GM12864 (cell line): ENCODE data around the gene SLX4IP.

Experiments used
- DNase-seq: peaks from one replicate; pipeline ENCODE4 v3.0.0-alpha.2; 2011; ENCODE audit warnings: low read depth
- H3K4me3 ChIP-seq: 2 replicates; pipeline ENCODE4 v1.5.1; 2011; ENCODE audit warnings: mild to moderate bottlenecking, low read depth, low read length, control low read depth
- TF ChIP-seq, protein P1 (sequence below): IDR thresholded peaks from 2 replicates; pipeline ENCODE4 v1.5.1; 2011; ENCODE audit warnings: low read depth, mild to moderate bottlenecking, moderate library complexity, low read length, control low read depth, inconsistent platforms; ENCODE audit errors: missing control alignments

SLX4IP gene

DNA sequence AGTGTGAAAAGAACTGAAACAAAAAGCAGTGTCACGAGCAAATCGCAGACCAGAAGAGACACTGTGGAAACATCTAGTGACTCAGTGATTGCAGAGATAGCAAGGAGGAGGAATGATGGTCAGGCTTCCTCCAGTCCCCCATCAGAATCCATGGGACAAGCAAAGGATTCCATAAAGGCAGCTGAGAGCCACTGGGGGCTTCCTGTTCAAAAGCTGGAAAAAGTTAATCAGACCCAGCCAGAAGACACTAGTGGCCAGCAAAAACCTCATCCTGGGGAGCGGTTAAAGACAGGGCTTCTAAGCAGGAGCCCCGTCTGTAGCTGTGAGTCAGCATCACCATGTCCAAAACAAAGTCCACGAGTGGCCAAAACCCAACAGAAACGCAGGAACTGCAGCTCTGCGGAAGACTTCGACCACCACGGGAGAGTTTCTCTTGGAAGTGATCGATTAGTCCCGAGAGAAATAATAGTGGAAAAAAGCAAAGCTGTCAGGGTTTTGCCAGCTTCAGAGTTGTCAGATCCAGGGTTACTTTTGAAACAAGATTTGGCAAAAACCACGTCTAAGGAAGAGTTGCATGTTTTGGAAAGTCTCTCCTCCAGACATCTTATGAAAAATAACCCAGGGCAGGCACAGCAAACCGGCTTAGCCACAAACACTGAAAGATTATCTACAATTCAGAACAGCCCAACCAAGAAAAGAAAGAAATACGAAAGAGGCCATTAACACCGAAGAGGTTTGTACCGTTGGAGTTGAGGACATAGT, 187.7 kb downstream of the SLX4IP start:
- H3K4me3 ChIP-seq: no peak overlapping the region
- TF ChIP-seq, protein P1, sequence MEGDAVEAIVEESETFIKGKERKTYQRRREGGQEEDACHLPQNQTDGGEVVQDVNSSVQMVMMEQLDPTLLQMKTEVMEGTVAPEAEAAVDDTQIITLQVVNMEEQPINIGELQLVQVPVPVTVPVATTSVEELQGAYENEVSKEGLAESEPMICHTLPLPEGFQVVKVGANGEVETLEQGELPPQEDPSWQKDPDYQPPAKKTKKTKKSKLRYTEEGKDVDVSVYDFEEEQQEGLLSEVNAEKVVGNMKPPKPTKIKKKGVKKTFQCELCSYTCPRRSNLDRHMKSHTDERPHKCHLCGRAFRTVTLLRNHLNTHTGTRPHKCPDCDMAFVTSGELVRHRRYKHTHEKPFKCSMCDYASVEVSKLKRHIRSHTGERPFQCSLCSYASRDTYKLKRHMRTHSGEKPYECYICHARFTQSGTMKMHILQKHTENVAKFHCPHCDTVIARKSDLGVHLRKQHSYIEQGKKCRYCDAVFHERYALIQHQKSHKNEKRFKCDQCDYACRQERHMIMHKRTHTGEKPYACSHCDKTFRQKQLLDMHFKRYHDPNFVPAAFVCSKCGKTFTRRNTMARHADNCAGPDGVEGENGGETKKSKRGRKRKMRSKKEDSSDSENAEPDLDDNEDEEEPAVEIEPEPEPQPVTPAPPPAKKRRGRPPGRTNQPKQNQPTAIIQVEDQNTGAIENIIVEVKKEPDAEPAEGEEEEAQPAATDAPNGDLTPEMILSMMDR: no peak
- DNase-seq: no peak

DNA sequence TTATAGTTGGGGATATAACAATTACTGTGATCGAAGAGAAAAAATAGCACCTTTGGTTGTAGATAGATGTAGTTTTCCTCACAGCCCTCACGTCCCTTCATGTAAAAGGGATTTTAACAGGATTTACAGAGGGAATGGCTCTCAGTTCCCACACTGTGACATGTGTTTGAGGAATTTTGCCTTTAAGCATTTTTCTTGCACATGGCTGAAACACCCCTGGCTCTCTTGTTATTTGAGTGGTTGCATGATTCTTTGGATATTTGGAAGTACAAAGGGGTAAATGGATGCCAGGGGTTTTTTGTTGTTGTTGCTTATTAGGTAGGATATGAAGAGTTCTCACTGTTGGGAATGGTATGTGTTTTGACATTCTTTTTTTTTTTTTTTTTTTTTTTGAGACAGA, 190.5 kb downstream of the SLX4IP start:
- H3K4me3 ChIP-seq: no peak overlapping the region
- TF ChIP-seq, protein P1: no peak
- DNase-seq: no peak

DNA sequence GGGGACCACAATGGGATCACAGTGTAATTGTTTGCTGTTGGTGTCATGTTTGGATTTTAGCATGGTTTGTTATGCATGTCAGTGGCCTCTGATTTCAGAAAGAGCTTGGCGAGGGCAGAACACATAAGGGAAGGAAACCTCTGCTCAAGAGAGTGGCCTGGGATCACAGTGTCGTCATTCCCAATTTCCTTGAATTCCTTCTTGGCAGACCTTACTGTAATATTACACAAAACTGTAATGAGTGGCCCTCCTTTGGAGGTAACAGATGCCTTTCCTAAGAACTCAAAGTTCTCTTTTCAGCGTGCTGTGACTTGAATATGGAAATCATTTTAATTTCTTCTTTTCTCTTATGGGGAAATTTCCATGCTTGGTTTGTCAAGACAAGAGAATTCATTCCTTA, 191.8 kb downstream of the SLX4IP start:
- no peak overlapping the region for H3K4me3 ChIP-seq
- no peak for DNase-seq
- TF ChIP-seq, protein P1: no peak

DNA sequence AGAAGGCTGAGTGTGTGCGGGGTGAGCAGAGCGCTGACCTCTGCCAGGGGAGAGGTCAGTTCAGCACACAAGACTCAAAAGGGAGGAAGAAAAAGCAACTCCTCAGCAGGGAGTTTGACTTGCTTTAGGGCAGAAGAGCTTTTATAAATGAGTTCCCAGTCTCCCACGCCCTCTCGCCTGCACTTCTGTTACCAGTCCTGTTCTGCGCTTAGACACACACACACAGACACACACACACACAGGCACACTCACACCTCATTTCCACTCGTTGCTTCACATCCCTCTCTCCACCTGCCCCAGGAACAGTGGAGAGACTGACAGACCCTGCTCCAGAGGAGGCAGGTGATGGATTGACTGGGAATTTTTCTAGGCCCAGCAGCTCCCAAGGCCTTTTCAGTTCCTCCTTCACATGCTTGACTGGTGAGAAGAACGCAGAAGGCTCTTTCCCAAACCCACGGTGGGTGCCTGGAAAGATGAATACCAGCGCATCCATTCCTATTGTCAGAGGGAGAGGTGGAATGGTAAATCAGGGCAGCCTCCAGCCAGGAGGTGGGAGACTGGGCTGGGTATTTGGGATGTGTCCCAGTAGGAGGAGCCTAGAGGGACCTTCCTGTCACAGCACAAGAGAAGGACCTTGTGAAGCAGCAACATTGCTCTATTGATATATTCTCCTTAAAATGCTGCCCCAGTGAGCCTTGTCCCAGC, 195.0 kb downstream of the SLX4IP start:
- DNase-seq: no peak
- no peak overlapping the region for H3K4me3 ChIP-seq
- TF ChIP-seq, protein P1: no peak

DNA sequence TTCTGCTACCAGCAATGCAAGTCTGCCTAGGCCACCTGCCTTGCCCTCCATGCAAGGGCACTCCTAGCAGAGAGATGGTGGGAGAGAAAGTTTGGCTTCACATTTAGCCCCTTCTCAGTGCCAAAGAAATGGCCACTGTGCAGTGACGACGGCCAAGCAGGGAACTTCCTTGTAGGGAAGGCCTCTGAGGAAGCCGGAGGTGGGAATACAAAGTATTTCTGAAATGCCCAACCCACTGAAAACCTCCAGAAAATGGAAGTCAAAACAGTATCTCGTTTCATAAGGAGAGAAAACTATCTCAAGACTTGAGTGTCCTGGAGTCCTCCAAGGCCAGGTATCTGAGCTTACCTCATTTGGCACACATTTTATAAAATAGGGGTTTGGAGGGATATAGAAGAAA, 196.0 kb downstream of the SLX4IP start:
- no peak overlapping the region for H3K4me3 ChIP-seq
- no peak for DNase-seq
- TF ChIP-seq, protein P1: no peak

DNA sequence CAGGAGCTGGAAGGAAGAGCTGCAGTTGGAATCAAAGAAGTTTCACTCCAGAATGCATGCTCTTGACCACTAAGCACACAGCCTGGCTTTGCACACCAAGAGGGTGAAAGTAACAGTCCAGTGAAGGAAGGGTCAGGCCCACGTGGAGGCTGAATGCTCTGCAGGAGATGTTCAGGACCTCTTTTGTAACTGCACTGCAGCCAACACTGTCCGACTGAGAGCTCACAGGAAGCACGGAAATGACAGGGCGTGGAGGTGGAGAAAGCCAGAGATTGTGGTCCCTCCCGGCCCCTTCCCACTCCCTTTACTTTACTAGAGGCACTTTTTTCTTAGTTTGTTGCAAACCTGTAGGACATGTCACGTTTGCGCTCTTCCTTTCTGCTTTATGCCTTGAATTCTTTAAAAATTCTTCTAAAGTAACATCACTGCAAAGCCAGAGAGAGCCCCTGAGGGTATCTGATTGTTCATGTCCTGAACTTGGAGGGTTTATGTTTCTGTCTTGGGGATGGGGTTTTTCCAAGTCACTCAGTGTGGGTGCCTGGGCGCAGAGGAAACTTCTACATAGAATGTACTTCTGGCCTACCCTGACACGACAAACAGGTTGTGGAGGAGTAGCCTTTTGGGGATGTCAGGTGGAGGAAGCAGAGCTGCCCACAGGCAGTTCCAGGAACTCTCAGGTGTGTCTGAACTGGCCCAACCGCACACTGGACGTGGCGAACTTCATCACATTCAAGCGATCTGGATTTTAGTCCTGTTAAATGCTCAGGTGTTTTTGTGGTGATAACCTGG, 197.8 kb downstream of the SLX4IP start:
- TF ChIP-seq, protein P1: no peak
- DNase-seq: no peak
- H3K4me3 ChIP-seq: no peak overlapping the region
